Tibial nerve (tissue), 4 donors: ENCODE results near the gene DMBT1.

Experiments
- EP300 ChIP-seq, 2 donors: sonication (generic); formaldehyde crosslinking; IDR thresholded peaks; one replicate each; pipeline ENCODE4 v1.6.1; 2017; ENCODE audit warnings: antibody characterized with exemption in 2 of 2, mild to moderate bottlenecking in 1 of 2
- POLR2A ChIP-seq, 2 donors: fragments of 450-650 bp; IDR thresholded peaks; one replicate each; pipeline ENCODE4 v1.6.1; 2017; ENCODE audit warnings: antibody characterized with exemption in 2 of 2, mild to moderate bottlenecking in 2 of 2, moderate library complexity in 2 of 2
- TF ChIP-seq, protein P1 (sequence below), 5 experiments: fragments of 200-600 bp in 3 of 5; fragments of 450-650 bp in 2 of 5; sonication (generic) in 3 of 5; IDR thresholded peaks; one replicate each; pipeline ENCODE4 v1.5.1; 2016 to 2019; ENCODE audit warnings: antibody characterized with exemption in 5 of 5, mild to moderate bottlenecking in 3 of 5, moderate library complexity in 2 of 5

DNA sequence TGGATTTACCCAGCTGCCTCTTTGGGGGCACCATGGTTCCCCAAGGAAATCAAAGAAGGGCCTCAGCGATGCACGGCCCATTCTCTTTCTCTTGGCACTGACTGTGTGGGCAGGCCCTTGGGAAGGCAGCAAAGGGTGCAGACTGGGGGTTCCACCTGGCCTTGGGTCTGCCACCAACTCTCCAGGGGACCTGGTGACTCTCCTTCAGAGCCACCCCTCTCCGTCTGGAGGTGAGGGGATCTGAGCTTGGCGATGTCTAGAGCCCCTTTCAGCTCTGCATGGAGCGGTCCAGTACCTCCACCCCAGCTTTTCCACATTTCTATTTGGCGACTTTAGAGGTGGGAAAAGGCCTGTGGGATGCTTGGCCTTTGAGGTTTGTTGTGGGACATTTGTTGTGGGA is 70.0 kb downstream of the DMBT1 start:
- TF ChIP-seq, protein P1, sequence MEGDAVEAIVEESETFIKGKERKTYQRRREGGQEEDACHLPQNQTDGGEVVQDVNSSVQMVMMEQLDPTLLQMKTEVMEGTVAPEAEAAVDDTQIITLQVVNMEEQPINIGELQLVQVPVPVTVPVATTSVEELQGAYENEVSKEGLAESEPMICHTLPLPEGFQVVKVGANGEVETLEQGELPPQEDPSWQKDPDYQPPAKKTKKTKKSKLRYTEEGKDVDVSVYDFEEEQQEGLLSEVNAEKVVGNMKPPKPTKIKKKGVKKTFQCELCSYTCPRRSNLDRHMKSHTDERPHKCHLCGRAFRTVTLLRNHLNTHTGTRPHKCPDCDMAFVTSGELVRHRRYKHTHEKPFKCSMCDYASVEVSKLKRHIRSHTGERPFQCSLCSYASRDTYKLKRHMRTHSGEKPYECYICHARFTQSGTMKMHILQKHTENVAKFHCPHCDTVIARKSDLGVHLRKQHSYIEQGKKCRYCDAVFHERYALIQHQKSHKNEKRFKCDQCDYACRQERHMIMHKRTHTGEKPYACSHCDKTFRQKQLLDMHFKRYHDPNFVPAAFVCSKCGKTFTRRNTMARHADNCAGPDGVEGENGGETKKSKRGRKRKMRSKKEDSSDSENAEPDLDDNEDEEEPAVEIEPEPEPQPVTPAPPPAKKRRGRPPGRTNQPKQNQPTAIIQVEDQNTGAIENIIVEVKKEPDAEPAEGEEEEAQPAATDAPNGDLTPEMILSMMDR (IDR thresholded peaks at IDR 0.05): no peak
- TF ChIP-seq POLR2A (IDR thresholded peaks at IDR 0.05) (no peak), EP300 (IDR thresholded peaks at IDR 0.05) (no peak)
